HG03108 (cell line): ENCODE data around the gene IFFO2.

Experiments used
- ATAC-seq: cut with Tn5 transposase; IDR thresholded peaks from one replicate; pipeline ENCODE4 v1.9.1; 2021; ENCODE audit warnings: moderate library complexity; ENCODE audit not compliant: unreplicated experiment

IFFO2 gene

GRCh38 chr1:18951818-18952391 is 4.6 kb downstream of the IFFO2 start:
- ATAC-seq: peak; percentile 32

- ATAC-seq: no peak
These were observed 5.1 kb downstream of the IFFO2 start for GRCh38 chr1:18951416-18951815.

- ATAC-seq: no peak
These were observed 6.0 kb downstream of the IFFO2 start for GRCh38 chr1:18950401-18951026.

- ATAC-seq: no peak
These were observed 6.6 kb downstream of the IFFO2 start for GRCh38 chr1:18949686-18950400.

- ATAC-seq: no peak
These were observed 7.4 kb downstream of the IFFO2 start for GRCh38 chr1:18948913-18949685.

- no peak for ATAC-seq
These were observed 8.2 kb downstream of the IFFO2 start for GRCh38 chr1:18948048-18948912.

- no peak for ATAC-seq
These were observed 8.9 kb downstream of the IFFO2 start for GRCh38 chr1:18947570-18947969.

- ATAC-seq: no peak
These were observed 9.7 kb downstream of the IFFO2 start for GRCh38 chr1:18946550-18947381.

- no peak for ATAC-seq
These were observed 11.1 kb downstream of the IFFO2 start for GRCh38 chr1:18945401-18945849.

GRCh38 chr1:18944810-18945209 is 11.7 kb downstream of the IFFO2 start:
- ATAC-seq: no peak

- ATAC-seq: no peak
These were observed 12.4 kb downstream of the IFFO2 start for GRCh38 chr1:18943914-18944572.

- ATAC-seq: no peak
These were observed 13.3 kb downstream of the IFFO2 start for GRCh38 chr1:18943162-18943561.

GRCh38 chr1:18942340-18942739 is 14.1 kb downstream of the IFFO2 start:
- ATAC-seq: no peak

GRCh38 chr1:18941221-18942141 is 15.0 kb downstream of the IFFO2 start:
- ATAC-seq: no peak

- no peak for ATAC-seq
These were observed 16.0 kb downstream of the IFFO2 start for GRCh38 chr1:18940303-18941020.

- no peak for ATAC-seq
These were observed 16.8 kb downstream of the IFFO2 start for GRCh38 chr1:18939398-18940302.
